Gastroesophageal sphincter (tissue), 3 donors: ENCODE data around the gene DENND1B.

Experiments used
- CTCF ChIP-seq, 4 experiments: fragments of 200-600 bp in 2 of 4; fragments of 450-650 bp in 2 of 4; sonication (generic) in 1 of 4; IDR thresholded peaks; one replicate each; pipeline ENCODE4 v1.5.1; 2017 to 2019; ENCODE audit warnings: antibody characterized with exemption in 4 of 4, mild to moderate bottlenecking in 2 of 4, moderate library complexity in 2 of 4
- EP300 ChIP-seq: sonication (generic); formaldehyde crosslinking; IDR thresholded peaks from one replicate; pipeline ENCODE4 v1.6.1; 2017; ENCODE audit warnings: antibody characterized with exemption, mild to moderate bottlenecking
- POLR2A ChIP-seq, 2 donors: fragments of 450-650 bp; IDR thresholded peaks; one replicate each; pipeline ENCODE4 v1.6.1; 2017; ENCODE audit warnings: antibody characterized with exemption in 2 of 2, mild to moderate bottlenecking in 2 of 2, moderate library complexity in 1 of 2
- POLR2AphosphoS5 ChIP-seq: sonication (generic); formaldehyde crosslinking; IDR thresholded peaks from one replicate; pipeline ENCODE4 v1.6.1; 2017; ENCODE audit warnings: antibody characterized with exemption

- TF ChIP-seq POLR2A (IDR thresholded peaks at IDR 0.05) = no peak
- no peak for TF ChIP-seq CTCF (IDR thresholded peaks at IDR 0.05)
- TF ChIP-seq EP300 = no peak
- no peak for TF ChIP-seq POLR2AphosphoS5
Observed at GRCh38 chr1:197686702-197687355, 88.5 kb downstream of the DENND1B start.
